MCF 10A (cell line): ENCODE data around the gene HSFX4. TPM values are rescaled to one million over a fixed set of nuclear protein-coding genes. Genes with fewer than 3 reads are reported as not detected.

Experiments
- BruUV-seq: library from RNA; stranded (reverse); fragments of 400-500 nt; replicated peaks from 2 replicates; lab custom pipeline; 2021; lab: Mats Ljungman, UMichigan
- CTCF ChIA-PET: fragments of 300-600 bp; sonication (Branson Sonifier 250); formaldehyde crosslinking; extraction: SDS; loops from one replicate; lab custom pipeline; 2021; ENCODE audit warnings: antibody characterized with exemption, inconsistent platforms; lab: Yijun Ruan, JAX
- POLR2A ChIA-PET: fragments of 300-600, 350-650 bp; sonication (Branson Sonifier 250); formaldehyde crosslinking; extraction: SDS; loops from one replicate; lab custom pipeline; 2020; ENCODE audit warnings: antibody characterized with exemption, inconsistent platforms; lab: Yijun Ruan, JAX
- DNase-seq: peaks from one replicate; pipeline ENCODE4 v3.0.0-alpha.2; 2018; ENCODE audit not compliant: unreplicated experiment
- H3K27ac Mint-ChIP-seq: one replicate; pipeline ENCODE4 v1.8.0; 2022; ENCODE audit warnings: mild to moderate bottlenecking, low read depth, mixed read lengths; ENCODE audit not compliant: unreplicated experiment
- H3K27me3 Mint-ChIP-seq: one replicate; pipeline ENCODE4 v1.8.0; 2022; ENCODE audit warnings: mixed read lengths; ENCODE audit not compliant: insufficient read depth, unreplicated experiment
- H3K36me3 Mint-ChIP-seq: one replicate; pipeline ENCODE4 v1.8.0; 2022; ENCODE audit warnings: mild to moderate bottlenecking, moderate library complexity, mixed read lengths; ENCODE audit not compliant: insufficient read depth, unreplicated experiment
- H3K4me1 Mint-ChIP-seq: one replicate; pipeline ENCODE4 v1.8.0; 2022; ENCODE audit warnings: mixed read lengths; ENCODE audit not compliant: insufficient read depth, unreplicated experiment
- H3K4me3 Mint-ChIP-seq: one replicate; pipeline ENCODE4 v1.8.0; 2022; ENCODE audit warnings: mild to moderate bottlenecking, moderate library complexity, mixed read lengths; ENCODE audit not compliant: unreplicated experiment
- H3K9me3 Mint-ChIP-seq: one replicate; pipeline ENCODE4 v1.8.0; 2022; ENCODE audit warnings: mixed read lengths; ENCODE audit not compliant: unreplicated experiment
- intact Hi-C: fragments of 100-400 bp; cut with micrococcal nuclease; formaldehyde crosslinking; loops from 2 replicates; pipeline ENCODE4 v1.14.1; 2022
- total RNA-seq: library from RNA; stranded (reverse); gene quantifications from 2 replicates; pipeline ENCODE4 v1.2.3, GENCODE V29; 2022
- TF ChIP-seq, protein P1 (sequence below): fragments of 200-600 bp; IDR thresholded peaks from one replicate; pipeline ENCODE4 v1.8.0; 2022; ENCODE audit warnings: antibody characterized with exemption, mild to moderate bottlenecking; ENCODE audit not compliant: unreplicated experiment

HSFX4 gene
- total RNA-seq, 1 experiment from 2014 or later, result not detected

- peaks cover 15% of the 10 kb centered on the region for H3K36me3 Mint-ChIP-seq
- peak overlapping the region; percentile 39 for H3K27ac Mint-ChIP-seq
- intact Hi-C loops, result loop anchor here (1.0 to 2.0 kb wide), 6 partner anchors 240 to 754 kb away; partner anchors contain the start of gene MAMLD1
- POLR2A ChIA-PET, result no interaction called here
- H3K27me3 Mint-ChIP-seq, result peaks cover 12% of the 10 kb centered on the region
- peak; percentile 82 for DNase-seq
- H3K9me3 Mint-ChIP-seq, result no peaks in the 10 kb centered on the region
- CTCF ChIA-PET, result interaction anchor here (0.5 to 1.9 kb wide), 29 partner anchors 9 to 757 kb away, joined by 3 to 13 read pairs (median 4); partner anchors contain the start of gene MAMLD1
- TF ChIP-seq, protein P1, sequence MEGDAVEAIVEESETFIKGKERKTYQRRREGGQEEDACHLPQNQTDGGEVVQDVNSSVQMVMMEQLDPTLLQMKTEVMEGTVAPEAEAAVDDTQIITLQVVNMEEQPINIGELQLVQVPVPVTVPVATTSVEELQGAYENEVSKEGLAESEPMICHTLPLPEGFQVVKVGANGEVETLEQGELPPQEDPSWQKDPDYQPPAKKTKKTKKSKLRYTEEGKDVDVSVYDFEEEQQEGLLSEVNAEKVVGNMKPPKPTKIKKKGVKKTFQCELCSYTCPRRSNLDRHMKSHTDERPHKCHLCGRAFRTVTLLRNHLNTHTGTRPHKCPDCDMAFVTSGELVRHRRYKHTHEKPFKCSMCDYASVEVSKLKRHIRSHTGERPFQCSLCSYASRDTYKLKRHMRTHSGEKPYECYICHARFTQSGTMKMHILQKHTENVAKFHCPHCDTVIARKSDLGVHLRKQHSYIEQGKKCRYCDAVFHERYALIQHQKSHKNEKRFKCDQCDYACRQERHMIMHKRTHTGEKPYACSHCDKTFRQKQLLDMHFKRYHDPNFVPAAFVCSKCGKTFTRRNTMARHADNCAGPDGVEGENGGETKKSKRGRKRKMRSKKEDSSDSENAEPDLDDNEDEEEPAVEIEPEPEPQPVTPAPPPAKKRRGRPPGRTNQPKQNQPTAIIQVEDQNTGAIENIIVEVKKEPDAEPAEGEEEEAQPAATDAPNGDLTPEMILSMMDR, result peak; percentile 80
- no peak overlapping the region for H3K4me3 Mint-ChIP-seq
- BruUV-seq, result no TSS peak
- no peaks in the 10 kb centered on the region for H3K4me1 Mint-ChIP-seq
These were observed 33.7 kb downstream of the HSFX4 start for GRCh38 chrX:149962859-149963757.

DNA sequence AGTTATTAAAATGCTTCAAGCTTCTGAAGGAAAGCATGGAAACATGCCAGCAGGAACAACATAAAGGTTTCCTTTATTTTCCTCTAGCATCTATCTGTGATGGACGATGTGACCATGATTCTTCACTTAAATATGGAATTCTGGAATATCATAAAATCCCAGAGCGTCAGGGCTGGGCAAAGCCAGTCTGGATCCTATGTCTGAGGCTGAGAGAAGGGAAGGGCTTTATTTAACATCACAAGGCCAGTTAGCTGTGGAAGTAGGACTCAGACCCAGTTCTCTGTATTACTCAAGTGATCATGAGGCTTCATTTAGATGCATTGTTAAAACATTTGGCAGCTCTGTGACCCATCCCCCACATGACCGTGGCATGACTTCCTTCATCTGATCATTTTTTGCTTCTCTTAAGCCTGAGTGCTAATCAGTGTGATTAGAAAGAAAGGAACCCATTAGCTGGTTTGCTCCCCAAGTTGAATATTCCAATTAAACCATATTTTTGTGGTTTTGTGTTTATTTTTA, 49.8 kb downstream of the HSFX4 start:
- POLR2A ChIA-PET, result no interaction called here
- Mint-ChIP-seq H3K27me3 (no peaks in the 10 kb centered on the region), H3K27ac (no peak overlapping the region), H3K9me3 (no peaks in the 10 kb centered on the region), H3K36me3 (no peaks in the 10 kb centered on the region), H3K4me1 (no peaks in the 10 kb centered on the region), H3K4me3 (no peak overlapping the region)
- intact Hi-C loops, result no loop called here
- no peak for DNase-seq
- no TSS peak for BruUV-seq
- TF ChIP-seq, protein P1, result no peak
- CTCF ChIA-PET, result interaction anchor here (0.7 to 1.4 kb wide), 3 partner anchors 8 to 502 kb away, joined by 3 read pairs; no protein-coding TSS in a partner anchor

Other genes starting within 250 kb of the HSFX4 start
- not detected in 2 replicates for gene MAGEA11, start 217.5 kb upstream of the HSFX4 start, total RNA-seq
- gene HSFX1, start 155.5 kb upstream of the HSFX4 start, total RNA-seq, result 0.61 TPM in 1 of 2 replicates, not detected in the other
- gene MAGEA9, start 147.6 kb upstream of the HSFX4 start, total RNA-seq, result not detected in 2 replicates
- not detected in 2 replicates for gene MAGEA8, start 48.4 kb upstream of the HSFX4 start, total RNA-seq
- 47.4 and 52.8 TPM in 2 replicates for gene EOLA2, start 8.9 kb downstream of the HSFX4 start, total RNA-seq